Activated naive CD8-positive, alpha-beta T cell treated with anti-CD3 and anti-CD28 coated beads, Interleukin-2, amount 10 ng/mL, durations not matched to agents 7 days and 5 days (primary cell): ENCODE results near the gene SCG2. TPM values are rescaled to one million over a fixed set of nuclear protein-coding genes. Genes with fewer than 3 reads are reported as not detected.

Source experiments
- ATAC-seq: fragments of 150-1000 bp; cut with Tn5 transposase; one replicate; pipeline ENCODE4 v1.10.0; 2021; ENCODE audit warnings: low read depth, moderate library complexity
- POLR2A ChIA-PET: fragments of 350-600 bp; sonication (Branson Sonifier 250); formaldehyde crosslinking; loops from one replicate; lab custom pipeline; 2021; ENCODE audit warnings: antibody characterized with exemption; lab: Charles Lee
- DNase-seq: peaks from one replicate; pipeline ENCODE4 v3.0.0; 2021
- H3K27ac Mint-ChIP-seq: one replicate; pipeline ENCODE4 v1.8.0; 2022; ENCODE audit warnings: mild to moderate bottlenecking, mixed read lengths
- H3K27me3 Mint-ChIP-seq: one replicate; pipeline ENCODE4 v1.8.0; 2022; ENCODE audit warnings: mild to moderate bottlenecking, moderate library complexity, mixed read lengths
- H3K36me3 Mint-ChIP-seq: one replicate; pipeline ENCODE4 v1.8.0; 2021; ENCODE audit warnings: mild to moderate bottlenecking, mixed read lengths
- H3K4me1 Mint-ChIP-seq: one replicate; pipeline ENCODE4 v1.8.0; 2021; ENCODE audit warnings: mixed read lengths
- H3K4me3 Mint-ChIP-seq: one replicate; pipeline ENCODE4 v1.8.0; 2022; ENCODE audit warnings: mild to moderate bottlenecking, moderate library complexity, mixed read lengths
- H3K9me3 Mint-ChIP-seq: one replicate; pipeline ENCODE4 v1.8.0; 2021; ENCODE audit warnings: mixed read lengths
- total RNA-seq, 2 experiments: library from RNA; stranded (reverse); gene quantifications; one replicate each; pipeline ENCODE4 v1.2.3, GENCODE V29; 2021

The SCG2 gene
- total RNA-seq, result not detected

- Mint-ChIP-seq H3K36me3 (no peaks in the 10 kb centered on the region), H3K4me1 (peaks cover 6% of the 10 kb centered on the region), H3K9me3 (no peaks in the 10 kb centered on the region), H3K27me3 (peaks cover 6% of the 10 kb centered on the region), H3K4me3 (no peak within 1 kb of the TSS), H3K27ac (no peak within 1 kb of the TSS)
- POLR2A ChIA-PET, result no interaction called here
- DNase-seq (peak; percentile 71), ATAC-seq (peak; percentile 87)
Measured at GRCh38 chr2:223601932-223602666, at the start of gene SCG2. Gene SCG2 (minus strand): TSS chr2:223602361. CDS start chr2:223599282, 3,079 bp downstream.

DNA sequence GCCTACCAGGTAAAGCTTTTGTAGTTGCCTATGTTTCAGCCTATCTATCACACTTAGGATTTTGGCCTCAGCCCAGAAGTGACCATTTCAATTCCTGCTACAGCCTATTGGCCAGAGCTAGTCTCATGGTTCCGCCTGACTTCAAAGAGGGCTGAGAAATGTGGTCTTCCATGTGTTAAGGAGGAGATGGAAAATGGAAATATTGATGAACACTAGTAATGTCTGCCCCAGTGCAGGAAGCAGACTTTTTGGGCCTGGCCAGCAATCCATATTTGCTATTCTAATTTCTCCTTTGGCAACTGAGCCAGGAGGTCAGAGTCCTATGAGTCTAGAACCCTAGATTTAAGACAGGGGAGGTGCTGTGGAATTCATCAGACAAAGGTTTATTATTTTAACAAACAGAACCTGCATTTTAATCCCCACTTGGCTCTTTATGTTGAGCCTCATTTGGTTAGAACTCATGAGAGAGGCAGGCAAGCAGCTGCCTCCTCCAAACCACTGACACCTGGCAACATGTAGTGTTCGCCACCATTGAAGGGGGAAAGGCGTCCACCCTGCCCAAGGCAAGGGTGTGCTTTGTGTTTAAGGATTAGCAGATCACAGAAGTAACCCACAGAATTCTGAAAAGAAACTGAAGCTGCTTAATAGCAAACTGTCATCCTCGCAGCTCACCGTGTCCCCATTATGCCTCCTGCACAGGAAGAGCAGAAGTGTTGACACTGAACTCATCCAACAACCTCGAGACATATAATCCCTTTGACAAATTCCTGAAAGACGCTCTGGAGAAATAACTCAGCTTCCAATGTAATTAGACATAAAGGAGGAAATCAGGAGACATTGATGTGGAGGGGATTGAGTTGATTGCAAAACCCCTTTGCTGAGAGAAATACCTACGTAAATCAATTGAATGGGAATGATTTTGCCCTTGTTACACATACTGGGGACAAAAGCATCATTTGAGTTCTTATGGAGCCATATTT, 47.7 kb upstream of the SCG2 start:
- POLR2A ChIA-PET, result no interaction called here
- DNase-seq (no peak), ATAC-seq (no peak)
- Mint-ChIP-seq H3K27me3 (peaks cover 2% of the 10 kb centered on the region), H3K27ac (no peak overlapping the region), H3K36me3 (no peaks in the 10 kb centered on the region), H3K9me3 (no peaks in the 10 kb centered on the region), H3K4me1 (no peaks in the 10 kb centered on the region), H3K4me3 (no peak overlapping the region)

GRCh38 chr2:223648755-223649154, 46.6 kb upstream of the SCG2 start:
- Mint-ChIP-seq H3K27me3 (peaks cover 2% of the 10 kb centered on the region), H3K4me1 (no peaks in the 10 kb centered on the region), H3K9me3 (no peaks in the 10 kb centered on the region), H3K36me3 (no peaks in the 10 kb centered on the region), H3K27ac (no peak overlapping the region), H3K4me3 (no peak overlapping the region)
- POLR2A ChIA-PET, result no interaction called here
- ATAC-seq, result no peak
- DNase-seq, result no peak

- Mint-ChIP-seq H3K4me3 (no peak overlapping the region), H3K36me3 (no peaks in the 10 kb centered on the region), H3K4me1 (no peaks in the 10 kb centered on the region), H3K27ac (no peak overlapping the region), H3K27me3 (peaks cover 2% of the 10 kb centered on the region), H3K9me3 (no peaks in the 10 kb centered on the region)
- DNase-seq (no peak), ATAC-seq (no peak)
- POLR2A ChIA-PET, result no interaction called here
Measured at GRCh38 chr2:223647258-223647952, 45.2 kb upstream of the SCG2 start.

DNA sequence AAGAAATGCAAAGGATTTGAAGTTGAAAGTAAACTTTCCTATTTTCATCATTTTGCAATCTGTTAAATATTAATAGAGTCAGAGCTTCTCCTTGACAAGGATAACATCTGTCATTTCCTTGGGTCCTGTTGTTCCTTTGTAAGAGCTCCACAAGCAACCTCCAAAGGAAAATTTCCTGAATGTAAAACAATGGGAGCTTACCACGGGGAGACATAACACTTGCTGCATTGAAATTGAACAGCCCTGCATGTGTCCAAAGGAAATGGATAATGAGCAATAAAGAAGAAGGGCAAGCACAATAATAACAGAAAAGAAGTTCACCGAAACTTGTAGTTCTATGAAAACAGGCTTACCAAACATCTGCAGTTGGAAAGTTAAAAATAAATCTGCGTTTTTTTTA, 42.0 kb upstream of the SCG2 start:
- Mint-ChIP-seq H3K27me3 (peaks cover 2% of the 10 kb centered on the region), H3K9me3 (no peaks in the 10 kb centered on the region), H3K4me3 (no peak overlapping the region), H3K4me1 (no peaks in the 10 kb centered on the region), H3K27ac (no peak overlapping the region), H3K36me3 (no peaks in the 10 kb centered on the region)
- ATAC-seq, result no peak
- no peak for DNase-seq
- POLR2A ChIA-PET, result no interaction called here

DNA sequence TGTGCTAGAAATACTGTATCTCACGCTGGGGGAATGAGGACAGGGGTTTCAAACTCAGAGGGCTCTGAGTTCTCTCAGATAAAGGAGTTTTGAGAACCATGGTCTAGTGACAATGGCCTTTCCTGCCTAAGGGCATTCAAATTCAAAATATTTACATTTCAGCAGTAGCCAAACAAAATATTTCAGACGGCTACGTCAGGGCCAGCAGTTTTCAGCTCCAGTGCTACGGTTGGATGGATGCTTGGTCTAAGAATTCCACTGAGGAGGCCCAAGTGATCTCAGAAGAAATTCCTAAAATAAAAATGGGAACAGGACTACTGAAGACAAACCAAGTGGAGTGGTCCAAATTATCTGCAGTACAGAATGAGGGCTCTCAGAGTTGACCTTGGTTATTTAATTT, 41.1 kb upstream of the SCG2 start:
- POLR2A ChIA-PET, result no interaction called here
- Mint-ChIP-seq H3K9me3 (no peaks in the 10 kb centered on the region), H3K36me3 (no peaks in the 10 kb centered on the region), H3K4me1 (no peaks in the 10 kb centered on the region), H3K27ac (no peak overlapping the region), H3K27me3 (peaks cover 2% of the 10 kb centered on the region), H3K4me3 (no peak overlapping the region)
- DNase-seq (no peak), ATAC-seq (no peak)

GRCh38 chr2:223642506-223642905, 40.3 kb upstream of the SCG2 start:
- no peaks in the 10 kb centered on the region for H3K36me3 Mint-ChIP-seq
- H3K4me1 Mint-ChIP-seq, result no peaks in the 10 kb centered on the region
- H3K27ac Mint-ChIP-seq, result no peak overlapping the region
- no peak overlapping the region for H3K4me3 Mint-ChIP-seq
- peaks cover 2% of the 10 kb centered on the region for H3K27me3 Mint-ChIP-seq
- H3K9me3 Mint-ChIP-seq, result no peaks in the 10 kb centered on the region
- POLR2A ChIA-PET, result no interaction called here
- no peak for DNase-seq
- no peak for ATAC-seq

DNA sequence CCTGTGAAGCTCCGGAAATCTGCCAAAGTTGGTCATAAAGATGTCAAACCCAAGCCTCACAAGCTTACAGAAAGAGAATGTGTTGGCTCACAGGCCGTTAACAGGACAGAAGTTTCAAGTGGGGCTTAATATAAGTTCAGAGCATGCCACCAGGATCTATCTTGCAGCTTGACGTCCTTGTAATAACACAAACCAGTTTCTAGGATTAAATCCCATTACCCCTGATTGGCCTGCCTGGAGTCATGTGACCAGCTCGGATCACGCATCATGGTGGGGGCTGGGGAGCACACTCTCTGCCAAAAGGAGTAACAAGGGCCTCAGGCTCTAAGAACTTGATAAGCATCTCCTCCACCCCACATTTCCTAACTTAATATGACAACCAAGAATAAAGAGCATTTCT, 38.9 kb upstream of the SCG2 start:
- Mint-ChIP-seq H3K9me3 (no peaks in the 10 kb centered on the region), H3K27me3 (no peaks in the 10 kb centered on the region), H3K4me1 (no peaks in the 10 kb centered on the region), H3K27ac (no peak overlapping the region), H3K4me3 (no peak overlapping the region), H3K36me3 (no peaks in the 10 kb centered on the region)
- no peak for DNase-seq
- ATAC-seq, result no peak
- POLR2A ChIA-PET, result no interaction called here

GRCh38 chr2:223635080-223635479, 32.9 kb upstream of the SCG2 start:
- Mint-ChIP-seq H3K9me3 (no peaks in the 10 kb centered on the region), H3K4me3 (no peak overlapping the region), H3K36me3 (no peaks in the 10 kb centered on the region), H3K4me1 (no peaks in the 10 kb centered on the region), H3K27me3 (no peaks in the 10 kb centered on the region), H3K27ac (no peak overlapping the region)
- POLR2A ChIA-PET, result no interaction called here
- no peak for ATAC-seq
- no peak for DNase-seq

DNA sequence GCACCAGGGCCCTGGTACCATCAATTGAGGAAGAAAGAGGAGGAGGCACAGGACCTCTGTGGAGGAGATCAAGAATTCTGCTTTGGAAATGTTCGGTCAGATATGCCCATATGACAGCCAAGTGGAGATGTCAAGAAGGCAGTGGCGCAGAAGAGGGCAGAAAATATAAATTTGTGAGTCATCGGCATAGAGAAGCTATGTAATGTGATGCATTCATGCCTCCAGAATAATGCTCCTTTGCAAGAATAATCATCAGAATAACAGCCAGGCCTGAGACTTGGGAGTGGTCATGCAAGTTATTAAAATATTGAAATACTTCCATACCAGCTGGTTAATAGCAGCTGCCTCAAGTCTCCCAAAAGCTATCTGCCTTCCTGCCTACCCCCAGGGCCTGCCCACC, 32.1 kb upstream of the SCG2 start:
- Mint-ChIP-seq H3K4me1 (no peaks in the 10 kb centered on the region), H3K27me3 (no peaks in the 10 kb centered on the region), H3K36me3 (no peaks in the 10 kb centered on the region), H3K9me3 (no peaks in the 10 kb centered on the region), H3K27ac (no peak overlapping the region), H3K4me3 (no peak overlapping the region)
- ATAC-seq, result no peak
- POLR2A ChIA-PET, result no interaction called here
- no peak for DNase-seq

DNA sequence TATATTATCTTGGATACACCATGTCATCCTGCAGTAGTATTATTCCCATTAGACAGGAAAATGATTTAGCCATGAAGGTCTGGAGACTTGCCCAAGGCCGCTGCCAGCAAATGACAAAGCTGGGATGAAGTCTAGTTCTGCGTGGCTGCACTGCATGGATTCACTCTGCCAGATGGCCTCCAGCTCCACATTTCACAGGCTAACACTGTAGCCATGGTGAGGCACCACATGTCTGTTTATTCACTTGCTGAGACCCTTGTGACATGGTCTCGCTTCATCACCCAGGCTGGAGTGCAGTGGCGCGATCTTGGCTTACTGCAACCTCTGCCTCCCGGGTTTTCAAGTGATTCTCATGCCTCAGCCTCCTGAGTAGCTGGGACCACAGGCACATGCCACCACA, 31.5 kb upstream of the SCG2 start:
- no peaks in the 10 kb centered on the region for H3K27me3 Mint-ChIP-seq
- no peak for DNase-seq
- ATAC-seq, result no peak
- POLR2A ChIA-PET, result no interaction called here
- H3K4me3 Mint-ChIP-seq, result no peak overlapping the region
- no peaks in the 10 kb centered on the region for H3K36me3 Mint-ChIP-seq
- H3K27ac Mint-ChIP-seq, result no peak overlapping the region
- no peaks in the 10 kb centered on the region for H3K4me1 Mint-ChIP-seq
- H3K9me3 Mint-ChIP-seq, result no peaks in the 10 kb centered on the region

DNA sequence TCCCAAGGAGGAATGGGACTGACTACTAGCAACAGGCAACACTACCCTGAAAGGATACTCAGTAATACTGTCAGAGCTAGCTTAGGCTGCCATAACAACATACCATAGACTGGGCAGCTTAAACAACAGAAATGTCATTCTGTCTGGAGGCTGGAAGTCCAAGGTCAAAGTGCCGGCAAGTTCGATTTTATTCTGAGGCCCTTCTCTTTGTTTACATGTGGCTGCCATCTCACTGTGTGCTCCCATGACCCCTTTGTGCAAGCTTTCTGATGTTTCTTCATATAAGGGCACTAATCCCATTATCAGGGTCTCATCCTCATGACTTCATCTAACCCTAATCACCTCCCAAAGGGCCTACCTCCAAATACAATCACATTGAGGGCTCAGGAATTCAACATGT, 30.7 kb upstream of the SCG2 start:
- POLR2A ChIA-PET, result no interaction called here
- ATAC-seq, result no peak
- no peaks in the 10 kb centered on the region for H3K9me3 Mint-ChIP-seq

DNA sequence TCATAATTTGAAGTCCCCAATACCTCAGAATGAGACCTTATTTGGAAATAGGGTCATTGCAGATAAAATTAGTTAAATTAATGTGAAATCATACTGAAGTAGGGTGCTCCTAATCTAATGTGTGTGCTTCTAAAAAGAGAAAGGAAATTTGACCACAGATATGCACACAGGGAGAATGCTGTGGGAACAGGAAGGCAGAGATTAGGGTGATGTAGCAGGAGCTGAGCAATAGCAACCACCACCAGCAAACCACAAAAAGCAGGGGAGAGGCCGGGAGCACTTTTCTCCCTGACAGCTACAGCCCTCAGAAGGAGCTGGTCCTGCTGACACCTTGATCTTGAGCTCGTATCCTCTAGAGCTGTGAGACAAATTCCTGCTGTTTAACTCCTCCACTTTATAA, 24.6 kb upstream of the SCG2 start:
- POLR2A ChIA-PET, result no interaction called here
- Mint-ChIP-seq H3K27ac (no peak overlapping the region), H3K36me3 (no peaks in the 10 kb centered on the region), H3K4me3 (no peak overlapping the region), H3K27me3 (no peaks in the 10 kb centered on the region), H3K9me3 (no peaks in the 10 kb centered on the region), H3K4me1 (no peaks in the 10 kb centered on the region)
- ATAC-seq (no peak), DNase-seq (no peak)

More for the DNA sequence above, 30.7 kb upstream of the SCG2 start:
- Mint-ChIP-seq H3K27me3 (no peaks in the 10 kb centered on the region), H3K4me3 (no peak overlapping the region), H3K36me3 (no peaks in the 10 kb centered on the region), H3K4me1 (no peaks in the 10 kb centered on the region), H3K27ac (no peak overlapping the region)
- no peak for DNase-seq
